Thyroid gland (tissue), 4 donors: ENCODE data around the gene TGFBR1. TPM values are rescaled to one million over a fixed set of nuclear protein-coding genes. Genes with fewer than 3 reads are reported as not detected.

Experiments used
- DNase-seq, 2 donors: peaks; one replicate each; pipeline ENCODE4 v3.0.0-alpha.2; 2019
- H3K27ac ChIP-seq, 3 donors: fragments of 200-600 bp; sonication (generic); 1 replicate in 2 of 3; 2 replicates in 1 of 3; pipeline ENCODE4 v1.5.1; 2016 to 2019; ENCODE audit warnings: mild to moderate bottlenecking in 1 of 3, moderate library complexity in 1 of 3
- H3K27me3 ChIP-seq: fragments of 200-600 bp; sonication (generic); one replicate; pipeline ENCODE4 v1.5.1; 2019
- H3K36me3 ChIP-seq, 2 donors: fragments of 200-600 bp; sonication (generic); one replicate each; pipeline ENCODE4 v1.5.1; 2016 to 2019
- H3K4me1 ChIP-seq, 2 donors: fragments of 200-600 bp; sonication (generic); one replicate each; pipeline ENCODE4 v1.5.1; 2017 to 2019
- H3K4me3 ChIP-seq, 3 donors: fragments of 200-600 bp; sonication (generic); replicated peaks in 1 of 3; 1 replicate in 2 of 3; 2 replicates in 1 of 3; pipeline ENCODE4 v1.5.1; 2016; ENCODE audit warnings: mild to moderate bottlenecking in 1 of 3
- H3K9me3 ChIP-seq: fragments of 200-600 bp; sonication (generic); one replicate; pipeline ENCODE4 v1.5.1; 2017
- POLR2A ChIP-seq, 2 donors: fragments of 450-650 bp; IDR thresholded peaks; one replicate each; pipeline ENCODE4 v1.6.1; 2017; ENCODE audit warnings: antibody characterized with exemption in 2 of 2, mild to moderate bottlenecking in 2 of 2, moderate library complexity in 1 of 2
- WGBS, 2 donors: methylation state at CpG; one replicate each; pipeline ENCODE4 v1.1.5; 2017; 5-methylcytosine and 5-hydroxymethylcytosine counted together
- intact Hi-C: fragments of 100-400 bp; cut with DNase I; formaldehyde crosslinking; loops from one replicate; pipeline ENCODE4 v1.15.1; 2023
- total RNA-seq, 4 donors: library from RNA; depleted of rRNA; stranded (reverse); fragments of >200 nt; gene quantifications; one replicate each; pipeline ENCODE4 v1.2.3, GENCODE V29; 2016
- TF ChIP-seq, protein P1 (sequence below), 6 experiments: fragments of 200-600 bp in 3 of 6; fragments of 450-650 bp in 3 of 6; sonication (generic) in 3 of 6; IDR thresholded peaks; one replicate each; pipeline ENCODE4 v1.5.1; 2016 to 2019; ENCODE audit warnings: antibody characterized with exemption in 6 of 6, mild to moderate bottlenecking in 2 of 6, inconsistent platforms in 1 of 6, moderate library complexity in 1 of 6

TGFBR1 gene
- total RNA-seq, 4 donors from 2014 or later, result 18.6 to 36.7 (median 28.5) TPM

DNA sequence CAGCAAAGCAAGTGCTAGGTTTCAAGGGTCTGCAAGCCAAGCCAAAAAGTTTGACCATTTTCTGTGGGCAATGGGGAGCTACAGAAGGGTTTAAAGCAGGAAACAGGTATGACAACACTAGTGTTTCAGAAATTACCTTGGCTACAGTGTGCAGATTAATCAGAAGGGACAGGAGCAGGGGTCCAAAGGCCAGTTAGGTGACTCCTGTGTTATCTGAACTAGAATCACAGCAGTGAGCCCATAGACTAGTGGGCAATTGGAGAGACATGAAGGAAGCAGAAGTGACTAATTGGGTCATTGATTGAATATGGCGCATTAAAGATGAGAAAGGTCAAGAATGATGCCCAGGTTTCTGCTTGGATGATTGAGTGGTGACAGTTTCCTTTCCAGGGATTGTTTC, 41.4 kb upstream of the TGFBR1 start:
- DNase-seq, result no peak
- Histone ChIP-seq H3K4me3 (no peak overlapping the region), H3K4me1 (peaks cover 19 to 26% of the 10 kb centered on the region in 2 donors), H3K36me3 (no peaks in the 10 kb centered on the region), H3K27ac (no peak overlapping the region), H3K27me3 (no peaks in the 10 kb centered on the region), H3K9me3 (no peaks in the 10 kb centered on the region)
- 89 to 100% methylated on average over 1 of the region's 1 CpG for WGBS, 2 donors
- TF ChIP-seq, protein P1, sequence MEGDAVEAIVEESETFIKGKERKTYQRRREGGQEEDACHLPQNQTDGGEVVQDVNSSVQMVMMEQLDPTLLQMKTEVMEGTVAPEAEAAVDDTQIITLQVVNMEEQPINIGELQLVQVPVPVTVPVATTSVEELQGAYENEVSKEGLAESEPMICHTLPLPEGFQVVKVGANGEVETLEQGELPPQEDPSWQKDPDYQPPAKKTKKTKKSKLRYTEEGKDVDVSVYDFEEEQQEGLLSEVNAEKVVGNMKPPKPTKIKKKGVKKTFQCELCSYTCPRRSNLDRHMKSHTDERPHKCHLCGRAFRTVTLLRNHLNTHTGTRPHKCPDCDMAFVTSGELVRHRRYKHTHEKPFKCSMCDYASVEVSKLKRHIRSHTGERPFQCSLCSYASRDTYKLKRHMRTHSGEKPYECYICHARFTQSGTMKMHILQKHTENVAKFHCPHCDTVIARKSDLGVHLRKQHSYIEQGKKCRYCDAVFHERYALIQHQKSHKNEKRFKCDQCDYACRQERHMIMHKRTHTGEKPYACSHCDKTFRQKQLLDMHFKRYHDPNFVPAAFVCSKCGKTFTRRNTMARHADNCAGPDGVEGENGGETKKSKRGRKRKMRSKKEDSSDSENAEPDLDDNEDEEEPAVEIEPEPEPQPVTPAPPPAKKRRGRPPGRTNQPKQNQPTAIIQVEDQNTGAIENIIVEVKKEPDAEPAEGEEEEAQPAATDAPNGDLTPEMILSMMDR (IDR thresholded peaks at IDR 0.05), result no peak
- no peak for TF ChIP-seq POLR2A (IDR thresholded peaks at IDR 0.05)
- intact Hi-C loops, result no loop called here

DNA sequence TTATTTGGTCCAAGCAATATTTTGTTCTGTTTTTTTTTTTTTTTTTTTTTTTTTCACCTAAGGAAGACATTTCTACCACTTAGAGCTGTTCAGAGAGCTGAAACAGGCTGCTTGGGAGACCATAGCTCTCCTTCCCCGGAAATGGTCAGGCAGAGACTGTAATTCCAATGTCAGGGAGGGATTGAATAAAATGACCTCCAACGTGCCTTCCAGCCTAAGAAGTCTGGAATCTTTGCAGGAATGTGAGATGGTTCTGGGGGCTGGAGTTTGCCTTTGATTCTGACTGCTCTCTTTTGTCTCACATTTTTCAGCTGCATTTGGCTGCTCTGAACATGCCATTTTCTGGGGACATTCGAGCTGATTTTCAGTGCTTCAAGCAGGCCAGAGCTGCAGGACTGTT, 38.3 kb upstream of the TGFBR1 start:
- no peak for DNase-seq
- no peak overlapping the region for H3K27ac ChIP-seq
- no peaks in the 10 kb centered on the region for H3K27me3 ChIP-seq
- 77 to 87% methylated on average over 3 of the region's 3 CpGs for WGBS, 2 donors
- no peak for TF ChIP-seq POLR2A (IDR thresholded peaks at IDR 0.05)
- TF ChIP-seq, protein P1 (IDR thresholded peaks at IDR 0.05), result no peak
- no peaks in the 10 kb centered on the region for H3K4me1 ChIP-seq
- H3K4me3 ChIP-seq, result no peak overlapping the region
- H3K36me3 ChIP-seq, result no peaks in the 10 kb centered on the region
- H3K9me3 ChIP-seq, result no peaks in the 10 kb centered on the region
- intact Hi-C loops, result no loop called here

DNA sequence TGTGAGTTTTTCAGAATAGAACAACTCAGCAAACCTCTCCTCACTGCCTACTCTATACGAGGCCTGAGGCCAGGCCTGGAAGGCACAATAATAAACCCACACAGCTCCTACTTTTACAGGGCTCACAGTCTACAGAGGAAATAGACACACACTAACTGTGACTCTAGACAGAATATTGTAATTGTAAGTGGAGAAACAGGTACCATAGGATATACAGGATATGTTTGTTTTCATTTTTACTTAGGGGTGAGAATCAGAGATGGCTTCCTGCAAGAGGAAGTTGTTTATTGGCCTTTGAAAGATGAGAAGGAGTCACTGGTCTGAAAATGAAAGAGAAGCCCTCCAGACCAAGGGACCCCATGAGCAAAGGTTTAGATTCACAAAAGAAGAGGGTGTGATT, 35.8 kb upstream of the TGFBR1 start:
- Histone ChIP-seq H3K27ac (no peak overlapping the region), H3K4me1 (no peaks in the 10 kb centered on the region), H3K36me3 (no peaks in the 10 kb centered on the region), H3K9me3 (no peaks in the 10 kb centered on the region), H3K27me3 (no peaks in the 10 kb centered on the region), H3K4me3 (no peak overlapping the region)
- no peak for DNase-seq
- intact Hi-C loops, result no loop called here
- TF ChIP-seq POLR2A (IDR thresholded peaks at IDR 0.05), result no peak
- TF ChIP-seq, protein P1 (IDR thresholded peaks at IDR 0.05), result no peak
- 76 to 90% methylated on average over 1 of the region's 1 CpG for WGBS, 2 donors

DNA sequence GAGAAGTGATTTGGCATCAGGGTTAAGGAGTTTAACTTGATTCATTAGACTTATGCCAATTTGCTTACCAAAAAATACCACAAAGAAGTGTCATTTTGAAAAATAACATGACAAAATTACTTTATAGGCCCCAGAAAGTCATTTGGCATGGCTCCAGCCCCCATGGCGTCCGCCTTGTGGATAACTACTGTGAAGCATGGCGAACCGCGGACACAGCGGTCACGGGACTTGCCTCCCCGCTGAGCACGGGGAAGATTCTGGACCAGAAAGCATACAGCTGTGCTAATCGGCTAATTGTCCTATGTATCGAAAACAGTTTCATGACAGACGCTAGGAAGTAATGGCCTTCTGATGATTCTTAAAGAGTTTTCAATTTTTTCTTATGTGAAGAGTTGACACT, 35.4 kb upstream of the TGFBR1 start:
- intact Hi-C loops, result no loop called here
- no peak for DNase-seq
- H3K27ac ChIP-seq, result no peak overlapping the region
- 95 to 97% methylated on average over 12 of the region's 12 CpGs for WGBS, 2 donors
- no peaks in the 10 kb centered on the region for H3K27me3 ChIP-seq
- no peaks in the 10 kb centered on the region for H3K36me3 ChIP-seq
- H3K4me3 ChIP-seq, result no peak overlapping the region
- no peaks in the 10 kb centered on the region for H3K4me1 ChIP-seq
- TF ChIP-seq, protein P1 (IDR thresholded peaks at IDR 0.05), result no peak
- TF ChIP-seq POLR2A (IDR thresholded peaks at IDR 0.05), result no peak
- no peaks in the 10 kb centered on the region for H3K9me3 ChIP-seq

DNA sequence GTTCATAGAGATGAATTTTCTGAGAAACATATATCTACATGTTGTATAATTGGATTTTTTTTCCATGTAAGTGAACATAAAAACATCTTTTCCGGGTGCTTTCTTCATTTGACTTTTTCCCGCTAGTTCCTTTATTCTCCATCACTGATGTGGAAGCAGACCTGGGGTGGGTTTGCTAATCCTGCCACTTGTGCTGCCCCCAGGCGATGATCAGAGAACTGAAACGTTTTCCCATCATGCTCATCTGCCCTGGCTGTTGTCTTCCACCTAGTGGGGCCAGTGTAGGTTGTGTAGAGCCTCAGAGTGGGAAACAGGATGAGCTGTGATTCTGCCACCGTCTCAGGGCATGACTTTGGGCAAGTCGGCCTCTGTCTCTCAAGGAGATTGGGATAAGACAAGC, 34.2 kb upstream of the TGFBR1 start:
- Histone ChIP-seq H3K36me3 (no peaks in the 10 kb centered on the region), H3K9me3 (no peaks in the 10 kb centered on the region), H3K4me3 (no peak overlapping the region), H3K4me1 (no peaks in the 10 kb centered on the region), H3K27ac (no peak overlapping the region), H3K27me3 (no peaks in the 10 kb centered on the region)
- intact Hi-C loops, result no loop called here
- TF ChIP-seq, protein P1 (IDR thresholded peaks at IDR 0.05), result no peak
- WGBS, 2 donors, result 82% methylated on average over 6 of the region's 6 CpGs
- DNase-seq, result no peak
